Retinal pigment epithelial cell (primary cell): ENCODE results near the gene HTRA3.

Source experiments
- DNase-seq: peaks from one replicate; pipeline ENCODE4 v3.0.0-alpha.2; 2010; ENCODE audit warnings: low read depth
- H3K4me3 ChIP-seq: 2 replicates; pipeline ENCODE4 v1.5.1; 2011; ENCODE audit warnings: mild to moderate bottlenecking, low read length, control low read depth, moderate library complexity
- CTCF ChIP-seq: conservative IDR thresholded peaks from 2 replicates; pipeline ENCODE4 v1.5.1; 2011; ENCODE audit warnings: low read depth, low read length, control low read depth, inconsistent platforms

HTRA3 gene

GRCh38 chr4:8326206-8326605 is 56.7 kb downstream of the HTRA3 start:
- H3K4me3 ChIP-seq: no peak overlapping the region
- no peak for DNase-seq
- TF ChIP-seq CTCF: no peak

GRCh38 chr4:8328456-8328855 is 58.9 kb downstream of the HTRA3 start:
- no peak for TF ChIP-seq CTCF
- H3K4me3 ChIP-seq: no peak overlapping the region
- no peak for DNase-seq

- no peak for TF ChIP-seq CTCF
- no peak overlapping the region for H3K4me3 ChIP-seq
- no peak for DNase-seq
These were observed 59.5 kb downstream of the HTRA3 start for GRCh38 chr4:8328866-8329559.

GRCh38 chr4:8329560-8329858 is 60.0 kb downstream of the HTRA3 start:
- TF ChIP-seq CTCF: no peak
- H3K4me3 ChIP-seq: no peak overlapping the region
- DNase-seq: no peak

GRCh38 chr4:8329859-8330761 is 60.6 kb downstream of the HTRA3 start:
- DNase-seq: no peak
- no peak for TF ChIP-seq CTCF
- no peak overlapping the region for H3K4me3 ChIP-seq

GRCh38 chr4:8330821-8331574 is 61.4 kb downstream of the HTRA3 start:
- no peak for TF ChIP-seq CTCF
- no peak for DNase-seq

More at GRCh38 chr4:8330821-8331574, 61.4 kb downstream of the HTRA3 start:
- H3K4me3 ChIP-seq: no peak overlapping the region
